ENCODE measurements around the gene QSOX1.

- no peak for TF ChIP-seq CTCF (IDR thresholded peaks at IDR 0.05 in 4 of 5, conservative IDR thresholded peaks at IDR 0.05 in 1 of 5)
- TF ChIP-seq POLR2A (IDR thresholded peaks at IDR 0.05) = no peak
These were observed 70.2 kb downstream of the QSOX1 start for GRCh38 chr1:180224902-180225301.
